ENCODE results near the gene MMRN2.

Gene MMRN2

DNA sequence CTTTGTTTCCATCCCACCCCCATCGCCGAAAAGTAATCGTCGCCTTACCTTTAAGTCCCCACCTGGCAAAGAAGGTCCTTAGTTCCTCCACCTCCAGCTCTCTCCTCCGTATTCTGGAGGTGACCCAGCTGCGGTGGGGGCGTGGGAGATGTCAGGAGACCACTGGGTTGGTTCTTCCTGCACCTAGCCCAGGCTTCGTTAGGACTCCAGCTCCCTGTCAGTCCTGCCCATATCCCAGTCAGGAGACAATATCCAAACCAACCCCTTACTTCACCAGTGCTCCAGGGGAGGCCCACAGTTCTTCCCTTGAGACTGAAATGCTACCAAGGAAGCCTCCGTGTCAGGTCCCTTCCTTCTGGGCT lies 11.6 kb upstream of the MMRN2 start:
- DNase-seq = no peak

DNA sequence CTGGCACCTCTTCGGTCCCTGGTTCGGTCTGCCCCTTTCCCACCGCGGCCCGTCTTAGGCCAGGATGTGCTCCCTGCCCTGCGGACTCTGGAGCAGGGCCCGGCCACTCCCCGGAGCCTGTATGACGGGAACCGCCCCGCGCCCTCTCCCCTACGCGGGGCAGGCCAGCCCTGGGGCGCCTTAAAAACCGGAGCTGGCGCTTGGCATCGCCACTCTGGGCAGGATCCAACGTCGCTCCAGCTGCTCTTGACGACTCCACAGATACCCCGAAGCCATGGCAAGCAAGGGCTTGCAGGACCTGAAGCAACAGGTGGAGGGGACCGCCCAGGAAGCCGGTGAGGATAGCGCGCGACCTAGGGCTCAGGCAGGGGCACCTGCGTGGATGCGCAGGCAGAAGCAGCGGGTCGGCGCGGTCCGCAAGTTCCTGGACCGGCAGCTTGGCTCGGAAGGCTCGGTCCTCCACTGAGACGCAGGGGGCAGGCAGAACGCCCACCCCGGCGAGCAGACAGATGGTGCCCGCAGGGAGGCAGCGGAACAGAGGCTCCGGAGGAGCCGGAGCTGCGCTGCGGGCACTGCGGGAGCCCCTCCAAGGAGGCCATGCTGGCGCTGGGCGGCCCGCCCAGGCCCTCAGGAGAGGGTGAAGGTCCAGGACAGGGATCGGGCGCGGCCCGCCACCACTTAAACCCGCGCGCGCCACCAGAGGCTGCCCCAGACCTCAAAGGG lies 11.0 kb upstream of the MMRN2 start, which contains the start of gene ADIRF:
Gene ADIRF, plus strand, starts transcription at position 212 of the 723 bp plus-strand sequence. Its CDS starts 63 bp downstream, at position 275.
- no peak for DNase-seq

DNA sequence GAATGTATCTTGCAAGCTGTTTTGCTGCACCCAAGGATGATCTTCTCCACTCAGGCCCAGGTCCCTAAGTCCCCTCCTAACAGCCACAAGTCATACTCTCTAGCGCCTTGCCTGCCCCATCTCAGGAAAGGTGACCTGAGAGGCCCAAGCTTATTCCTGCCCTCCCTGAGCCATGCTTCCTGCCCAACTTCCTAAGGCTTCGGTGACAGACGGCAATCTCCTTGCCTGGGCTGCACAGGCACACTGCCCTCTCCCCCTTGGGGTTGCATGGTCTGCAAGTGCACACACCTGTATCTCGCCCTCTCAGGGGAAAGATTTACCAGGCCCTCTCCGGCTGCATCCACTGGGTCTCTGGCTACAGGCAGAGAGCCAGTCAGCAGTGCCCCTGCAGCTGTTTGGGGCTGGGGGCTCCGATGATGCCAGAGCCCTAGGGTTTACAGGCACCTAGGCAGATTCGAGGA lies 10.1 kb upstream of the MMRN2 start:
- DNase-seq = no peak

DNA sequence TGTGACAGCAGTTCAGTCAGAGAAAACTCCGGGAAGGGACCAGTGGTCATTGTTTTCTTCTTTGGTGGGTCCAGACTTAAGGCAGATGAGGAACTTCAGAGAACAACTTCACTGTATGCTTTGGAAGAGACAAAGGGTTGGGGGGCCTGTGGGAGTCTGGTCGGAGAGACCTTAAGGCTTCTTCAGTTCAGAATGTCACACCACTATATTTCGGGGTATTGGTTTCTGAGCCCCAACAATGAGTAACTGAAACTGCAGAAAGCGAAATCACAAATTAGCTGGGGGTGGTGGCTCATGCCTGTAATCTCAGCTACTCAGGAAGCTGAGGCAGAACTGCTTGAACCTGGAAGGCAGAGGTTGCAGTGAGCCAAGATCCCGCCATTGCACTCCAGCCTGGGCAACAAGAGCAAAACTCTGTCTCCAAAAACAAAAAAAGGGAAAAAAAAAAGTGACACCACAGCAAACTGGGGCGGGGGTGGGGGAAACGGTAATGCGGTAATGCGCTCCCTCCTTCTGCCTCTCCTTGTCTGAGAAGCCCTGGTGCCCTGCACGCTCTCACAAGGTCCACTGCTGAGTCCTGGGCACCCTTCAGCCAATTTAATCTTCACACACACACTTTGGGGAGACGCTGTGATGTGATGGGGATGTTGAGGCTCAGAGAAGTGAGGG lies 8.7 kb upstream of the MMRN2 start:
- DNase-seq = no peak

DNA sequence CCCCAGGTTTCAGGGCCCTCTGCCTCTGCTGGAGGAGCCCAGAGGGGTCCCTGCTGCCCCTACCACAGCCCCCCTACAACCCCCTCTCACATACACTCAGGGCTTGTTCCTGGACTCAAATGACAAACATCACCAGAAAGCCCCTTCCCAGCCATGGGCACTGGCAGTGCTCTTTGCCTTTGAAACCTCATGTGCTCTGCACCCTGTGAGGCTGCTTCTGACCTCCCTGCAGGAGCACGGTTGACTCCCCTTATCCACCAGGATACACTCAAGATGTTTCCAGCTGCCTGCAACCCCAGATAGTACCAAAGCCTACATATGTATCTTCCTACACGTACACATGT lies 7.4 kb upstream of the MMRN2 start:
- DNase-seq = no peak

DNA sequence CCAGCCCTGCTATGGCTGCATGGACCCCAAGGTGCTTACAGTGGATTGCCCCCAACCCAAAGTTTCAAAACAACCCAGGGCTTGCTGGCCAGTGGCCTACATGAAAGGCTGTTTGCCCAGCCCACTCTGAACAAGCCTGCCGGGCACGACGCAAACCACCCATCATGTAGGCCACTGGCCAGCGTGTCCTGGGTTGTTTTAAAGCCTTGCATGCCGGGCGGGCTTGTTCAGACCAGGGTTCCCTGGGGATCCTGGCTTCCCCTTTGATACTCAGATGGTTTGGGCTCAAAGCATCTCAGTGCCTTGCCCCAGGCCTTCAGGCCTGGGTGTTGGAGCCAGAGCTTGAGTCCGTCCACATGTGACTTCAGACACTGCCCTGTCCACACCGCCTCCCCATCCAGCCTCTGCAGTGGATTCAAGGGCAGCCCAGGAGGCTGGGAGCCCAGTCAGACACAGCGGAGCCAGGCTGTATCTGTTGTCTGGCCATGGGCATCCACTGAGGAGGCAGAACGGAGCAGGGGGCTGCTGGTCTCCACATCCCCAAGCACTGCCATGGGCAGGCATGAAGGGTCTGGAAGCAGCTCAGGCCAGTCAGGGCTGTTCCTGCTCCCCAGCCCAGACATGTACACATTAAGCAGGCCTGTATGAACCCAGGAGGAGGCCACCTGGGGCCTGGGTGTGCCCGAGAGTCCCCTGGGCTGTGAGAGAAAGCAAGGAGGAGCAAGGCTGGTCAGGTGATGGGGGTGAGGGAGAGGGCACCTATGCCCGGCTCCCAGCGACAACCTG lies 6.8 kb upstream of the MMRN2 start:
- no peak for DNase-seq

DNA sequence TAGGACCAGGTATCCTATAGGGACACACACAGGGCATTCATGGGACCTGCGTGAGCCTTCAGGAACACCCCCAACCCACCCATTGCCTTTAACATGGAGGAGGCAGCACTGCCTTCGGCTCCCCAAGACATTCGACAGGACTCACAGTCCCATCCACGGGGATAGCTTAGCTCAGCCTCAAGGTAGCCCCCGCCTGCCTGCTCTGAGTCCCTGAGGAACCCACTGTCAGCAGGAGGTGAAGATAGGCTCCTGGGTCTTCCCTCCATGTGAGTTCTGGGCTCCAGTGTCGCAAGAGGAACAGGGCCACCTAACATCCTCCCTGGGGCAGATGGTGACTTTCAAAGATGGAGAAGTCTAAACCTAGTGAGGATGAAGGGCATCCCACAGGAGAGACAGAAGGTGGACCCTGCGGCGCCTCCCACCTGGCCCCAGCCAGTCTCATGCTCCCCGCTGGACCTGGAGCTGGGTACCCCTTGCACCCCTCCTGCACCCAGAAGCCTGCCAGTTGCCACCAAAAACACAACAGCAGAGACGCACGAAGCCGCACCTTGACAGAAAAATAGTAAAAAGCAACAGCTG lies 6.0 kb upstream of the MMRN2 start:
- DNase-seq = no peak

DNA sequence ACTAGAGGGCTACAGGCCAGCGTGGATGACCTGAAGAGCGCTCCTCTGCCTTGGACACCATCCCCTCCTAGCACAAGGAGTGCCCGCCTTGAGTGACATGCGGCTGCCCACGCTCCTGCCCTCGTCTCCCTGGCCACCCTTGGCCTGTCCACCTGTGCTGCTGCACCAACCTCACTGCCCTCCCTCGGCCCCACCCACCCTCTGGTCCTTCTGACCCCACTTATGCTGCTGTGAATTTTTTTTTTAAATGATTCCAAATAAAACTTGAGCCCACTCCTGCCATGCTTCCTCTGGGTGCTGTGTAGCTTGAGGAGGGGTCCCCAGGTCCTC lies 5.5 kb upstream of the MMRN2 start:
- no peak for DNase-seq

DNA sequence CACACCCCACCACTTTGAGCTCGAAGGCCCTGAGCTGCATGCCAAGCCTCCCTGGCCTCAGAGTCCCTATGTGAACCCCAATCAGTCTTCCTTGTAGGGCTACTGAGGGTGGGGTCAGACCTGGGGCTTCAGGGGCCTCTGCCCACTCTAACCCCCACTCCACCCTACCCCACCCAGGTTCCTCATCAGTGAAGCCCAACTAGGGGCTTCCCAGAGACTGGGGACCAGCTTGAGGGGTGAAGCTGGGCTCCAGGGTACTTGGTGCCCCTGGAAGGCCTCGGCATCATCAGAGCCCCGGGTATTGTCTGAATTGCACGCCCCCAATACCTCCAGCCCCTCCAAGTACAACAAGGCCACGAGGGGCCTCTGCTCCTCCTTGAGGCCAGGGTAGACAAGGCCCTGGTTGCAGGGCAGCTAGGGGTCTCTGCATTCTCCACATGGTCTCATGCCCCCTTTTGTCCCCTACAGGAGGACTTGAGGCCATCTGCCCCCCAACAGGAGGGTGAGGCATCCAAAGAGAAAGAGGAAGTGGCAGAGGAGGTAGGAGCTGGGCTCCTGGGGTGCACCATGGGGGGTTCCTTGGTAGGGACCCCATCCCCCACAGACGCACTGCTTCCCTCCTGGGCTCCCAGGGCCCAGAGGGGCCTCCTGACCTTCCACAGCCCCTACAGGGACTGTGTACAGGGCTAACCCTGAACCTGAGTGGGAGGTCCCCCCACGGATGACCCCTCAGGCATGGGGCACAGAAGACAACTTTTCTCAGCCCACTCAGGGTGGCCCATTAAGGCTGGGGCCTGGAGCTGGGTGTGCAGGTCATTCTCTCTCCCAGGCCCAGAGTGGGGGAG lies 4.9 kb upstream of the MMRN2 start:
- DNase-seq = no peak

DNA sequence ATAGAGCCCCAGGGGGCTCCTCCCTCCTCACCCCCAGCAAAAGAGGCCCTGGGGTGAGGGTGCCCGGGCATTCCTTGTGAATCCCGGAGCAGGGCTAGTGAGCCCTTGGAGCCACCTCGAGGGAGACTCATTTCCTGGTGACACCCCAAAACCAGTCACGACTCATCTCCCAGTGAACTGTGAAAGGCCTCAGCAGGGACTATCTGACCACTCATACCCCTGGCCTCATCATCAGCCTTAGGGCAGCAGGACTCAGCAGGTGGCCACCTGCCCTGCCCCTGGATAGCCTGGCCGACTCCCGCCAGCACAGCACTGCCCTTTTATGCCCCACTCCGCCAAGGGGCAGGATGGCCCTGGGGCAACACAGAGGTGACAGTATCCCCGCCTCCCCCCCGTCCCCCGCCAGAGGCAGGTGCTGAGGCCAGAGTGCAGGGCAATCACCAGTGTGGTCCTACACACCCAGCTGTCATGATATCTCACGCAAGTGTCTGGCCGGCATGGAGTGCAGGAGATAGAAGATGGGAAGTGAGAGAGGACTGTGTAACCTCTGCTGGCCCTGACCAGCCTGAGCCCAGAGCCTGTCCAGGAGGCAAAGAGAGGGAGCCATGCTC lies 4.2 kb upstream of the MMRN2 start:
- DNase-seq = no peak

DNA sequence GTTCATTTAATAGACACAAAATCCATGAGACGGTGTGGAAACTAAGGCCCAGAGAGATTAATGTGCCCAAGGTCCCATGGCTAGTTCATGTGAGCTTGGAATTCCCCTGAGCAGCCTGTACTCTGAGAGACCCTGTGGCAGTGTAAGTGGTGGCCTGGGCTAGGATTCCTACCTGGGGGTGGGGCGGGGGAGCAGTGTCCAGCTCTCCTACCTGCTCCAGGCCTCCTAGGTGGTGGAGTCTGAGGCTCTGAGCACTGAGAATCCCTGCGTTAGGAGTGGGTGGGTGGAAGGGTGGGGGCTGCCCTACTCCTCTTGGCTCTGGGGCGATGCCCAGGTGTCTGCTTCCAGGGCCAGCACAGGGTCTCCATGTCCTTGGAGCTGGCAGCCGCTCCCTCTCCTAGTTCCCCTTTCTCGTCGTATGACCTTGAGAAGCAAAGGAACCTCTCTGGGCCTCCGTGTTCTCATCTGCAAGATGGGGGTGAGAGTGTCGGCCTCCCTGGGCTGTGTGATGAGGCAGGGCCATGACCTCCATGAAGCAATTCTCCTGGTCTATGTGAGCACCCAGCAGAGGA lies 3.5 kb upstream of the MMRN2 start:
- no peak for DNase-seq

DNA sequence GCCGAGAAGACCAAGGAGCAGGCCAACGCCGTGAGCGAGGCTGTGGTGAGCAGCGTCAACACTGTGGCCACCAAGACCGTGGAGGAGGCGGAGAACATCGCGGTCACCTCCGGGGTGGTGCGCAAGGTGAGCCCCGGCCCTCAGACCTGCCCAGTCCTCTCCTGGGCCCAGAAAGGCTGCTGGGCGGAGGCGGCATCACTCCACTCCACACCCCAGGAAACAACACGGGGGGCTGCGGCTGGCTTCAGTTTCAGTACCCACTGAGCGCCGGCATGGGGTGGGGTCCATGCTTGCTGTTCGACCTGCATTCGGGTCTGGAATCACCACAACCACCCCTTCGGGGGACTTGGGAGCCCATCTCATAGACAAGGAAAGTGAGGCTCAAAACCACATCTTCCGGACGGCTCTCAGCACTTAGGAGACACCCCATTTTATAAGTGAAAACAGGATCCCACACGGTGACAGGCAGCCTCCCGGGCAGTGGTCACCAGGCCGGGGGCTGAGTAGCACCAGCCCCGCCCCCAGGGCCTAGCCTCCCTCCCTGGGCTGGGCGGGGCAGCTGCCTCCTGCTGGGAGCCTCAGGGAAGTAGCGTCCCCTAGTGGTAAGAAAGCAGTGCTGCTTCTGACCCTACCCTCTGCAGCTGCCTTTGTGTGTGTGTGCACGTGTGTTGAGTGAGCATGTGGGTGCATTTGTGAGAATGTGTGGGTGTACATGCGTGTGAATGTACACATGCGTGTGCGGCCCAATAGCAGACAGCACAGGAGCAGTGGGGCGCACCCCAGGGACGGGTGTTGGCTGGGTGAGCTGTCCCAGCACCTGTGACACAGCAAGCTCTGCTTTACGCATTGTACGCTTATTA lies 2.8 kb upstream of the MMRN2 start:
- no peak for DNase-seq

DNA sequence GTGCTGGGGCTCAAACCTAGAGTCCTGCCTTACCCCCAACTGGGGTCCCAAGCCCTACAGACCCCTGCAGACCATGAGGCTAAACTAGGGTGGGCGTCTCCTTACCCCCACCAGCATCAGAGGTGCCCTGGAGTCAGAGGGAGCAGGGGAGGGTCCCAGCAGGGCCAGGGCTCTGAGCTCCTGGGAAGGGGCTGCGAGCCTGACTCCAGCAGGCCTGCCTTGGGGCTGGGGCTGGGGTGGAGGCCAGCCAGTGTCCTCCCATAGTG lies 2.3 kb upstream of the MMRN2 start:
- DNase-seq = no peak

DNA sequence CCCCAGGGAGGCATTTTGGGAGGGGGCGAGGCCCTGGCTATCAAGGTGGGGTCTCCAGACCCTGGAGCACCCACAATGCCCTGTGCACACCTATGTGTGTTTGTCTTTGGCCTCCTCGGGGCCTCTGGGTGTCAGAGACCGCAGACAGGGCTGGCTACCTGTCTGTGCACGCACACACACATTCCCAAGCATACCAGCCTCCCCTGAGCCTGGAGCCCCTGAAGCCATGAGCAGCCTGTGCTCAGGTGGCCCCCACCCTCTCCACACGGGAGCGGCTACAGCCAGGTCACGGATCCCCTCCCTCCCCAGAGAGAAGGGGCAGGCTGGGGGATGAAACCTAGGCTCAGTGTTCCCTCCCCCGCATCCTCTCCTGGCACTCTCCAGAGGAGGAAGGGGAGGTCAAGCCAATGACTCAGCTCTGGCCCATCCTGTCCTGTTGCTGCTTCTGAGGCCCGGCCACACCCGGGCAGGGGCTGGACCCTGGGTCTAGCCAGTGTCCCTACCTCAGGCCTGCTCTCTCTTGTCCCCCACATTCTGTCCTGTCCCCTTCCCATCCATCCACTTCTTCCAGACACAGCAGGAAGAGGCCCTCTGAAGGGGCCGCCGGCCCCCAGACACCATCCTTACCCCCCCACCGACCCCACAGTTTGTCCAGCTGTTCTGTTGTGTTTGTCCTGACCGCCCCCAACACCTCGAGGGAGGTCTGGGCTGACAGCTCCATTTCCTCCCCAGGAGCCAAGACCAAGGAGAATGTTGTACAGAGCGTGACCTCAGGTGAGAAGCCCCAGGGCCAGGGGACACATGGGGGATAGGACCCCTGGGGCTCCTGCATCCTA lies 1.7 kb upstream of the MMRN2 start:
- no peak for DNase-seq

DNA sequence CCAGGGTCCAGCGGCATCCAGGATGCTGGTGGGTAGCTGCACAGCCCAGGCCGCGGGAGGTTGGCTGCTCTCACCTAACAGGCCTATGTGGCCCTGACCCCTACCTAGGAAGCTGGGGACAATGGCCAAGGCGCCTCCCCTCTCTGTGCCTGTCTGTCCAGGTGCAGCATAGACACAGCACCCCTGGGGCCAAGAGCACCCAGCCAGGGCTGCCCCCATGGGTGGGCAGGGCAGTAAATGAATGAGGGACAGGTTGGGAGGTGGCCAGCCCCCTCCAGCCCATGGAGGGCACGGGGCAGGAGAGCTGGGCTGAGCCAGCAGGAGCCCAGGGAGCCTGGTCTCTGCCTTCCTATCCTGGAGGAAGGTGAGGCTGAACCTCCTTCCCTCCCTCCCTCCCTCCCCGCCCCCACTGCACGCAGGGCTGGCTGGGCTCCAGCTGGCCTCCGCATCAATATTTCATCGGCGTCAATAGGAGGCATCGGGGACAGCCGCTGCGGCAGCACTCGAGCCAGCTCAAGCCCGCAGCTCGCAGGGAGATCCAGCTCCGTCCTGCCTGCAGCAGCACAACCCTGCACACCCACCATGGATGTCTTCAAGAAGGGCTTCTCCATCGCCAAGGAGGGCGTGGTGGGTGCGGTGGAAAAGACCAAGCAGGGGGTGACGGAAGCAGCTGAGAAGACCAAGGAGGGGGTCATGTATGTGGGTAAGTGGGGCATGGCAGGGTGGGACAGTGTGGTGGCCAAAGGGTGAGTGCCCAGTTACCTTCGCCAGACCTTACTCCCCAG lies 893 bp upstream of the MMRN2 start, which contains the start of gene SNCG:
Gene SNCG, plus strand, starts transcription at position 484 of the 785 bp plus-strand sequence. Its CDS starts 99 bp downstream, at position 583.
- DNase-seq = no peak

DNA sequence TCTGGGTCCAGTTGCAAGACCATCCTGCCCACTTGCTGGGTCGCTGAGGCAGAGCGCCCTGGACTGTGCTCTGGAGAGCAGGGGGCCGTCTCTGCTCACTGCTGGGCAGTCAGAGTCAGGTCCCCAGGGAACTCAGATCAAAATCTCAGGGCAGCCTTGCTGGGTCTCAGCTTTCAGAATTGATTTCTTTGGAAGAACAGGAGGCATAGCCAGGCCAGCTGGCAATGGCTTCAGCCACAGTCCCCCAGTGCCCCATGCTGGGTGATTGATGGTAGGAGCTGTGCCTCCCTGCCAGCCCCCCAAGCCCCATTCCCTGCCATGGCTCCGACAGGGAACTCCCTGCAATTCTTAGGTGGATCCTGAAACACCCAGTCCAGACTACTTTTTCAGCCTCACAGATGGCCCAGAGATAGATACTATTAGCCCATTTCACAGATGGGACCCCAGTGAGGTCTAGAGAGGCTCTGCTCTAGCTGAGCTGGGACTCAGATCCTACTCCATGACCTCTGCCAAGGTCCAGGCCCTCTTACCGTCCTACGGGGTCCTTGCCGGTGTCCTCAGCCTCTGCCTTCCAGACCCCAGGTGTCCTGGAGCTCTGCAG lies 467 bp downstream of the MMRN2 start:
- no peak for DNase-seq

DNA sequence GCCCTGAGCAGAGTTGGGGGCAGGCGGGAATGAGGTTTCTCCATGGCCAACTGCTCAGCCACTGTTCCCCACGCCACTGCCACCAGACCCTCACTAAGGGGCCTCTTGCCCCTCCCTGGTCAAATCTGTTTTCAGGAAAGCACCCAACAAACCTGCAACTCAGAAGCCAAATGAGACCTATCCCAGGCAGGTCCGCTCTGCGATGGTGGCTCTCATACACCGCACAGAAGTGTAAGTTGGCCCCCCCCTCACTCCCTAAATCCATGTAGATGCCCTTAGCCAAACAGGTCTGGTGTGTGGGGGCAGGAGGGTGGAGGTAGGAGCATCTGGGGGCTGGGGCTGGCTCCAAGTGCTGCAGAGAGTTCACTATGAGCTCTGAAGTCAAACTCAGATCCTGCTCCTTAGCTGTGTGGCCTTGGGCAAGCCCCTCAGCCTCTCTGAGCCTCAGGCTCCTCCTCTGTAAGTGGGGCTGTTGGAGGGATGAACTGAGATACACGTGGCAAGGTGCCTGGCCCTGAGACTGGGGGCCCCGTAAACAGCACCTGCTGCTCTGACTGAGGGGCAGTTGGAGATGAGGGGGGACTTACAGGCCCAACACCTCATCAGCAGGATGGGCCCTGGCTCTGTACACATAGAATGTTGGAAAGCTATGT lies 1.1 kb downstream of the MMRN2 start:
- DNase-seq = no peak

DNA sequence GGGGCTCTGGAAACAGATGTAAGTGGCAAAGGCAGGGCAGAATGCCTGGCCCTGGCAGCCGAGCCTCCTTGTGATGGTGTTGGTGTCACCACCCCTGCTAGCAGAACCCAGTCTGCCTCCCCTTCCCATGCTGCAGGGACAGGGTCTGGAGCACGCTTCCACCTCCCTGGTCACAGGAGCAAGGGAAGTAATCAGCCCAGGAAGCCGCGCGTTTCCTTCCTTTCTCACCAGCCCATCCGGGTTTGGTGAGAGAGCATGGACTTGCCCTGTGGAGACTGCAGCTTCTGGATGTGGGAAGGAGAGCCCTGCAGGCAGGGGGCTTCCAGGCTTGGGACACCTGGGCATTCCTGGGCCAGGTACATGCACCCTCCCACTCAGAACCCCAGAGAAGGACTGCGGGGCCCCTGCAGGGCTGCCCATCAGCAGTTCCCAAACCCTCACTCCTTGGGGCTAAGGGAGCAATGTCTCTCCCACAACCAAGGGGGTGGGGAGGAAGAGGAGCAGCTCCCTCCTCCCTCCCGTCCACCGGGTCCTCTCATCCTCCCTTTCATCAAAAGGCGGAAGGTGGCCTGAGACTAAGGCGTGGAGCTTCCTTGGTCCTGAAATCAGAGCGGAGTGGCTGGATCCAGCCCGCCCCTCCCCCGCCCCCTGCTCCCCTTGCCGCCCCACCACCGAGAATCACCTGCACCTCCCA lies 1.8 kb downstream of the MMRN2 start:
- no peak for DNase-seq
